Left renal pelvis (tissue), 4 donors: ENCODE results near the gene NAPSA. TPM values are rescaled to one million over a fixed set of nuclear protein-coding genes. Genes with fewer than 3 reads are reported as not detected.
A peak's percentile ranks its signal among the peaks of the same experiment; 100 is the strongest.
"Not testable (repeated sequence)": the region's sequence is repeated elsewhere in the genome, so short reads cannot be mapped to it uniquely, and the experiment has no call there.

Experiments
- DNase-seq, 4 donors: peaks; one replicate each; pipeline ENCODE4 v3.0.0-alpha.2; 2013; ENCODE audit warnings: low read depth in 4 of 4, low spot score in 3 of 4
- polyA plus RNA-seq, 4 donors: library from polyadenylated mRNA; unstranded; fragments of 120-200 nt; gene quantifications; one replicate each; pipeline ENCODE4 v1.2.1, GENCODE V29; 2013; ENCODE audit not compliant: insufficient read length in 4 of 4

NAPSA gene
- polyA plus RNA-seq, 4 donors: 1.1 to 10.1 (median 8.0) TPM

- DNase-seq: peak in 1 of 4 donors; percentile 32
Measured at GRCh38 chr19:50332244-50333038, 33.0 kb downstream of the NAPSA start.

- no peak for DNase-seq
Measured at GRCh38 chr19:50331994-50332243, 33.5 kb downstream of the NAPSA start.

GRCh38 chr19:50331221-50331993 lies 34.0 kb downstream of the NAPSA start:
- no peak for DNase-seq

- peak in 2 of 4 donors; percentile 73 to 80 for DNase-seq
Measured at GRCh38 chr19:50330365-50331078, 34.9 kb downstream of the NAPSA start.

- DNase-seq: not testable (repeated sequence)
Measured at GRCh38 chr19:50329926-50330294, 35.5 kb downstream of the NAPSA start.

- peak; percentile 92 to 98 (median 97) for DNase-seq
Measured at GRCh38 chr19:50329146-50329925, 36.1 kb downstream of the NAPSA start, which contains the start of gene KCNC3. Gene KCNC3, minus strand, starts transcription at chr19:50329377. Its CDS starts 295 bp downstream, at chr19:50329082.

- DNase-seq: no peak
Measured at GRCh38 chr19:50328873-50329145, 36.6 kb downstream of the NAPSA start.

GRCh38 chr19:50328224-50328872 lies 37.1 kb downstream of the NAPSA start:
- no peak for DNase-seq

- no peak for DNase-seq
Measured at GRCh38 chr19:50327461-50328223, 37.8 kb downstream of the NAPSA start.

- DNase-seq: no peak
Measured at GRCh38 chr19:50327013-50327412, 38.4 kb downstream of the NAPSA start.

GRCh38 chr19:50326101-50326664 lies 39.3 kb downstream of the NAPSA start:
- no peak for DNase-seq

- DNase-seq: no peak
Measured at GRCh38 chr19:50325310-50326100, 39.9 kb downstream of the NAPSA start.

GRCh38 chr19:50324331-50324730 lies 41.1 kb downstream of the NAPSA start:
- no peak for DNase-seq

- no peak for DNase-seq
Measured at GRCh38 chr19:50323782-50324133, 41.7 kb downstream of the NAPSA start.

GRCh38 chr19:50322931-50323781 lies 42.3 kb downstream of the NAPSA start:
- DNase-seq: no peak

- no peak for DNase-seq
Measured at GRCh38 chr19:50322234-50322633, 43.2 kb downstream of the NAPSA start.

- DNase-seq: no peak
Measured at GRCh38 chr19:50321831-50322230, 43.6 kb downstream of the NAPSA start.

GRCh38 chr19:50320596-50320995 lies 44.8 kb downstream of the NAPSA start:
- no peak for DNase-seq
